Right atrium auricular region (tissue), 2 donors: ENCODE measurements around the gene KCNIP4. TPM values are rescaled to one million over a fixed set of nuclear protein-coding genes. Genes with fewer than 3 reads are reported as not detected.

Source experiments
- DNase-seq: peaks from one replicate; pipeline ENCODE4 v3.0.0-alpha.2; 2019; ENCODE audit warnings: low spot score
- H3K27ac ChIP-seq, 2 donors: fragments of 200-600 bp; sonication (generic); 1 replicate in 1 of 2; 2 replicates in 1 of 2; pipeline ENCODE4 v1.5.1; 2016 to 2019
- H3K27me3 ChIP-seq, 2 donors: fragments of 200-600 bp; sonication (generic); one replicate each; pipeline versions ENCODE4 v1.5.1 to v1.6.0; 2017 to 2019
- H3K36me3 ChIP-seq: fragments of 200-600 bp; sonication (generic); one replicate; pipeline ENCODE4 v1.5.1; 2016
- H3K4me1 ChIP-seq, 2 donors: fragments of 200-600 bp; sonication (generic); one replicate each; pipeline versions ENCODE4 v1.5.1 to v1.6.0; 2017 to 2019
- H3K4me3 ChIP-seq, 2 donors: fragments of 200-600 bp; sonication (generic); 1 replicate in 1 of 2; 2 replicates in 1 of 2; pipeline ENCODE4 v1.5.1; 2017 to 2019; ENCODE audit warnings: mild to moderate bottlenecking in 1 of 2, moderate library complexity in 1 of 2
- H3K9me3 ChIP-seq, 2 donors: fragments of 200-600 bp; sonication (generic); one replicate each; pipeline ENCODE4 v1.5.1; 2019
- total RNA-seq, 2 donors: library from RNA; depleted of rRNA; stranded (reverse); fragments of >200 nt; gene quantifications; one replicate each; pipeline ENCODE4 v1.1.0, GENCODE V29; 2016
- TF ChIP-seq, protein P1 (sequence below), 2 donors: fragments of 200-600 bp; sonication (generic); IDR thresholded peaks; one replicate each; pipeline ENCODE4 v1.5.1; 2019; ENCODE audit warnings: antibody characterized with exemption in 2 of 2

Gene KCNIP4
- total RNA-seq, 2 donors from 2014 or later: not detected

GRCh38 chr4:21716531-21716930, 232.0 kb downstream of the KCNIP4 start:
- no peak for DNase-seq
- TF ChIP-seq, protein P1, sequence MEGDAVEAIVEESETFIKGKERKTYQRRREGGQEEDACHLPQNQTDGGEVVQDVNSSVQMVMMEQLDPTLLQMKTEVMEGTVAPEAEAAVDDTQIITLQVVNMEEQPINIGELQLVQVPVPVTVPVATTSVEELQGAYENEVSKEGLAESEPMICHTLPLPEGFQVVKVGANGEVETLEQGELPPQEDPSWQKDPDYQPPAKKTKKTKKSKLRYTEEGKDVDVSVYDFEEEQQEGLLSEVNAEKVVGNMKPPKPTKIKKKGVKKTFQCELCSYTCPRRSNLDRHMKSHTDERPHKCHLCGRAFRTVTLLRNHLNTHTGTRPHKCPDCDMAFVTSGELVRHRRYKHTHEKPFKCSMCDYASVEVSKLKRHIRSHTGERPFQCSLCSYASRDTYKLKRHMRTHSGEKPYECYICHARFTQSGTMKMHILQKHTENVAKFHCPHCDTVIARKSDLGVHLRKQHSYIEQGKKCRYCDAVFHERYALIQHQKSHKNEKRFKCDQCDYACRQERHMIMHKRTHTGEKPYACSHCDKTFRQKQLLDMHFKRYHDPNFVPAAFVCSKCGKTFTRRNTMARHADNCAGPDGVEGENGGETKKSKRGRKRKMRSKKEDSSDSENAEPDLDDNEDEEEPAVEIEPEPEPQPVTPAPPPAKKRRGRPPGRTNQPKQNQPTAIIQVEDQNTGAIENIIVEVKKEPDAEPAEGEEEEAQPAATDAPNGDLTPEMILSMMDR (IDR thresholded peaks at IDR 0.05): no peak
- Histone ChIP-seq H3K36me3 (no peaks in the 10 kb centered on the region), H3K4me3 (no peak overlapping the region), H3K27me3 (no peaks in the 10 kb centered on the region), H3K9me3 (no peaks in the 10 kb centered on the region), H3K4me1 (no peaks in the 10 kb centered on the region), H3K27ac (no peak overlapping the region)

GRCh38 chr4:21710179-21710835, 238.3 kb downstream of the KCNIP4 start:
- DNase-seq: no peak

DNA sequence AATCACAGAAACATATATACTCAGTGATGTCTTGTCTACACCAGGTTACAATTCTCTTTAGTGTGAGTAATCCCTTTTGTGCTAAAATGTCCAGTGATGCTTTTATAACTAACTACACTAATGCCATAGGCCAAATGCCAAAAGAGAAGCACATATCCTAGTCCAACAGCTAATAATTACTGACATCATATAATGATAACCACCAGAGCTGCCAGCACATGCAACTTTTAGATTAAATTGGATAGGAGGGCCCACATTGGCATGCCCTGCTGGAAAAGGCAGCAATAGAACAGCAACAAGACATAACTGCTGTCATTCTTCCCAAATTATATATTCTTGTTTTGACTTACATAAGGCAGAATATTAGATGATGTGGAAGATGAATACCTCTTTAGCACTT, 238.8 kb downstream of the KCNIP4 start:
- H3K27me3 ChIP-seq: no peaks in the 10 kb centered on the region
- H3K4me1 ChIP-seq: no peaks in the 10 kb centered on the region
- no peak overlapping the region for H3K4me3 ChIP-seq
- H3K36me3 ChIP-seq: no peaks in the 10 kb centered on the region
- H3K9me3 ChIP-seq: no peaks in the 10 kb centered on the region
- no peak for DNase-seq
- H3K27ac ChIP-seq: no peak overlapping the region
- TF ChIP-seq, protein P1 (IDR thresholded peaks at IDR 0.05): no peak

More at GRCh38 chr4:21710179-21710835, 238.3 kb downstream of the KCNIP4 start:
- H3K27me3 ChIP-seq: no peaks in the 10 kb centered on the region
- H3K36me3 ChIP-seq: no peaks in the 10 kb centered on the region
- no peak overlapping the region for H3K27ac ChIP-seq
- TF ChIP-seq, protein P1 (IDR thresholded peaks at IDR 0.05): no peak
- H3K4me1 ChIP-seq: no peaks in the 10 kb centered on the region
- H3K4me3 ChIP-seq: no peak overlapping the region
- no peaks in the 10 kb centered on the region for H3K9me3 ChIP-seq

DNA sequence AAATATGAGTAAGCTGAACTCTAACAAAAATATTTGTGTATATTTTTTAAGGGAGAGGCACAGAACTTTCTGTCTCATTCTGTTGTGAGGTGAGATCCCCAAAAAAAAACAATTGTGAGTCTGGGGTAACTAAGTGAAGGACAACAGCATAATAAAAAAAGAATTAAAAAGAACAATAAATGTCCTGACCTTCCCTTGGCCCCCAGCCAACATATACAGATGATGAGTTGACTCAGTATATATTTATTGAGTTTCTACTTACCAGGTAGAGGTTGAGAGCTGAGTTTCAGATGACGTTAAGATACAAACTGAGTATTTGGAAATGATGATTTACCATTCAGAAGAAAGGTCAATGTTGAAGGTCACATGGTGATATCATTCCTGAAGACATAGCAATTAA, 239.5 kb downstream of the KCNIP4 start:
- no peak for DNase-seq
- Histone ChIP-seq H3K4me1 (no peaks in the 10 kb centered on the region), H3K9me3 (no peaks in the 10 kb centered on the region), H3K27me3 (no peaks in the 10 kb centered on the region), H3K4me3 (no peak overlapping the region), H3K27ac (no peak overlapping the region), H3K36me3 (no peaks in the 10 kb centered on the region)
- TF ChIP-seq, protein P1 (IDR thresholded peaks at IDR 0.05): no peak

GRCh38 chr4:21699446-21699845, 249.1 kb downstream of the KCNIP4 start:
- DNase-seq: no peak
- H3K36me3 ChIP-seq: no peaks in the 10 kb centered on the region
- no peak overlapping the region for H3K27ac ChIP-seq
- TF ChIP-seq, protein P1 (IDR thresholded peaks at IDR 0.05): no peak
- H3K4me3 ChIP-seq: no peak overlapping the region
- H3K27me3 ChIP-seq: no peaks in the 10 kb centered on the region
- no peaks in the 10 kb centered on the region for H3K9me3 ChIP-seq
- H3K4me1 ChIP-seq: no peaks in the 10 kb centered on the region

DNA sequence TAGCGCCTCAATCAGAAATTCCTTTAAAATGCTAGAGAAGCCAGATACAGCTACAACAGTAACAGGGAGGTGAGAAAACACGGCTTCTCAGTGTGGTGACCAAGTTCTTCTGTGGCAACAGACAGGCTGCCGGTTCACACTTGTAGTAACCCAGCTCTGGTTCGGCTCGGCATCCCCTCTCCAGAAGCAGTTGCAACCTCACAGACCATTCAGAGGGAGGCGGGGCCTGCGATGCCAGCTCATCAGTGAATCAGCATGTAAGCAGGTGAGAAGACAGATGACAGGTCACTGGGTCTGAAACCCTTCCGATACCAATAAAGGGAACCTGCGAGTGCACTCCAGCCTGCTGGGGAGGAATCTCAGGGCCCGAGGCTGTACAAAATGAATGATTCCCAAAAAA, 251.0 kb downstream of the KCNIP4 start:
- H3K36me3 ChIP-seq: no peaks in the 10 kb centered on the region
- no peak overlapping the region for H3K4me3 ChIP-seq
- TF ChIP-seq, protein P1 (IDR thresholded peaks at IDR 0.05): no peak
- no peaks in the 10 kb centered on the region for H3K9me3 ChIP-seq
- no peak overlapping the region for H3K27ac ChIP-seq
- no peak for DNase-seq
- H3K4me1 ChIP-seq: no peaks in the 10 kb centered on the region
- no peaks in the 10 kb centered on the region for H3K27me3 ChIP-seq
